ENCODE results near the gene SGCD.

Gene SGCD

DNA sequence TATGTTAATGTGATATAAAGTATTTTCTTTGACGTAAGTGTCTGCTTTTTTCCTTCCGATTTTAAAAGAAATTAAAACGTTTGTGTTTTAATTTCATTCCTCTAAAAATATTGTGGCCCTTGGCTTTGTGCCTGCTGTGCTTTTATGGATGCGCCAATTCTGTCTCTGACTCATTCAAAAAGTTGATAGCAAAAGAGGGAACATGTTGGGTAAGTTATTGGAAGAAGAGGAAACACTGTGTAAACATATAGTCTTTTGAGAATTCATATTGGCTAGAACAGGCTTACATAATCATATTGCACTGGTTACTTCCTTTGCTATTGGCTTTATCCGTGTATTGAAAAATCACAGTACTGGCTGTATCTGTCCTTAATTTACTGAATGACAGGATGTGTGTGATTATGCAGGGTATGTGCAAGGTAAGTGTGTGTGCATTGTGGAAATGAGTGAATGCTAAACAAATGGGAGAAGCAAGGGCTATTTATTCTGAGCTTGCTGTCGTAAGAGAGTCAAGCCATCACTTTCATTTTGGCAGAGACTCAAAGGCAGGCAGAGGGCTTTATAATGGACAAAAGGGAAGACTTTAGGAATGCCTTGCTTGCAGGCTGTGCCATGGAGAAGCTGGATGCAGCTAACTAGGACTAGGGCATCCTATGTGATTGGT lies 67.8 kb downstream of the SGCD start:
- ATAC-seq: peak; percentile 61; the same call in 2 of the 3 replicates
- TF ChIP-seq ISL1 (CRISPR knock-in tag; IDR thresholded peaks at IDR 0.05): peak; percentile 40; the same call in 1 of the 2 replicates
- TF ChIP-seq, protein P1, sequence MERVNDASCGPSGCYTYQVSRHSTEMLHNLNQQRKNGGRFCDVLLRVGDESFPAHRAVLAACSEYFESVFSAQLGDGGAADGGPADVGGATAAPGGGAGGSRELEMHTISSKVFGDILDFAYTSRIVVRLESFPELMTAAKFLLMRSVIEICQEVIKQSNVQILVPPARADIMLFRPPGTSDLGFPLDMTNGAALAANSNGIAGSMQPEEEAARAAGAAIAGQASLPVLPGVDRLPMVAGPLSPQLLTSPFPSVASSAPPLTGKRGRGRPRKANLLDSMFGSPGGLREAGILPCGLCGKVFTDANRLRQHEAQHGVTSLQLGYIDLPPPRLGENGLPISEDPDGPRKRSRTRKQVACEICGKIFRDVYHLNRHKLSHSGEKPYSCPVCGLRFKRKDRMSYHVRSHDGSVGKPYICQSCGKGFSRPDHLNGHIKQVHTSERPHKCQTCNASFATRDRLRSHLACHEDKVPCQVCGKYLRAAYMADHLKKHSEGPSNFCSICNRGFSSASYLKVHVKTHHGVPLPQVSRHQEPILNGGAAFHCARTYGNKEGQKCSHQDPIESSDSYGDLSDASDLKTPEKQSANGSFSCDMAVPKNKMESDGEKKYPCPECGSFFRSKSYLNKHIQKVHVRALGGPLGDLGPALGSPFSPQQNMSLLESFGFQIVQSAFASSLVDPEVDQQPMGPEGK (CRISPR knock-in tag; IDR thresholded peaks at IDR 0.05; ENCODE audit: borderline replicate concordance): no peak
- TF ChIP-seq ZFP3 (CRISPR knock-in tag; IDR thresholded peaks at IDR 0.05): no peak
- no peak for TF ChIP-seq CSDC2 (CRISPR knock-in tag; IDR thresholded peaks at IDR 0.05)
- TF ChIP-seq ZNF70 (CRISPR knock-in tag; IDR thresholded peaks at IDR 0.05): no peak

DNA sequence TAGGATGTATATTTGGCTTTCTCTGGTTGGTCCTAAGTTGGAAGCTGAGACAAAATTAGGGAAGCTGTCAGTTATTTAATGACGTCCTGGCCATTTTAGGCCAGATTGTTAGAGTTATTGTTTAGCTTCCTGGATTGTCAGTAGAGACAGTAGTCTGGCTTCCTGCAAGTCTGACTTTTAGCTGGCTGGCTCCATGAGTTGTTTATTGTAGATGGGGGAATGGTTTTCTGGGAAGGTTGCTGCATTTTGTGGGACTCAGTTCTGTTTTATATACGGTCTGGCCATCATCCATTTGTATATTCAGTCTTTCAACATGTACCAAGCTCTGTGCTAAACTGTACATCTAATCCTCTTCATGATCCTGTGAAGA lies 68.3 kb downstream of the SGCD start:
- peak; percentile 24; the same call in 1 of the 3 replicates for ATAC-seq

DNA sequence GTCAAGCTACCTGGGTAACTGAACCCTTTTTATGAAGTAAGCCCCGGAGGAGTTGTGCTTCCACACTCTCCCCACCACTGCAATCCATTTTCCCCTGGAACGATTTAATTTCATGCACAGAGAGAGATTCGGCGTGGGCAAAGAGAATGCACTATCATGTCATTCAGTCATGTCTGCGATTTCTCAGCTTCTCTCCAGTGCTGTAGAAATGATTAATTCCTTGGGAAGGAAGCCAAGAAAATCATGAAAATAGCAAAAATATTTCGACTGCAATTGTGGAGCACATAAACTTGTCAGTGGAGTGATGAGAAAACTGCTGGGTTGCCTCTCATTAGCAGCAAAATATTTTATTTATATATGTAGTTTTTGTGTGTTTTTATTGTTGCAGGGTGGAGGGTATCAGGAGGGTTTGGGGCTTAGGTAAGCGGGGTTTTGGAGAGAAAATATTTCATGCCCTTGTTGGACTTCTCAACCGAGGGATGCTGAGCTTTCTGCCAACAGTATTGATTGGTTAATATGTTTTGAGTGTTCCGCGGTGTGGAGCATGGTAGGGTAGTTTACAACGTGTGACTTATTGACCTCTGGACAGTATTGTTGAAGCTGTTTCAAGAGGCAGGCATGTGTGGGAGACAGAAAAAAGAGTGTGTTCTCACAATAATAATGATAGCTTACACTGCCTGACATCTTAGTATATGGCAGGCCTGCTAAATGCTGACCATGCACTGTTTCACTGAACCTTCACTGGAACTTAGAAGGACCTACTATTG lies 69.3 kb downstream of the SGCD start:
- peak; percentile 76 for ATAC-seq
- TF ChIP-seq, protein P2, sequence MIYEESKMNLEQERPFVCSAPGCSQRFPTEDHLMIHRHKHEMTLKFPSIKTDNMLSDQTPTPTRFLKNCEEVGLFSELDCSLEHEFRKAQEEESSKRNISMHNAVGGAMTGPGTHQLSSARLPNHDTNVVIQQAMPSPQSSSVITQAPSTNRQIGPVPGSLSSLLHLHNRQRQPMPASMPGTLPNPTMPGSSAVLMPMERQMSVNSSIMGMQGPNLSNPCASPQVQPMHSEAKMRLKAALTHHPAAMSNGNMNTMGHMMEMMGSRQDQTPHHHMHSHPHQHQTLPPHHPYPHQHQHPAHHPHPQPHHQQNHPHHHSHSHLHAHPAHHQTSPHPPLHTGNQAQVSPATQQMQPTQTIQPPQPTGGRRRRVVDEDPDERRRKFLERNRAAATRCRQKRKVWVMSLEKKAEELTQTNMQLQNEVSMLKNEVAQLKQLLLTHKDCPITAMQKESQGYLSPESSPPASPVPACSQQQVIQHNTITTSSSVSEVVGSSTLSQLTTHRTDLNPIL (CRISPR knock-in tag; IDR thresholded peaks at IDR 0.05; ENCODE audit: low read depth): peak; percentile 59; the same call in 1 of the 2 replicates
- TF ChIP-seq TCF4 (CRISPR knock-in tag; IDR thresholded peaks at IDR 0.05; ENCODE audit: borderline replicate concordance) (0 out of 2 replicates have a peak, but pooled peaks have one; percentile 13), SNAI2 (CRISPR knock-in tag; IDR thresholded peaks at IDR 0.05) (no peak), ISL1 (CRISPR knock-in tag; IDR thresholded peaks at IDR 0.05) (peak; percentile 94)
- TF ChIP-seq, protein P3, sequence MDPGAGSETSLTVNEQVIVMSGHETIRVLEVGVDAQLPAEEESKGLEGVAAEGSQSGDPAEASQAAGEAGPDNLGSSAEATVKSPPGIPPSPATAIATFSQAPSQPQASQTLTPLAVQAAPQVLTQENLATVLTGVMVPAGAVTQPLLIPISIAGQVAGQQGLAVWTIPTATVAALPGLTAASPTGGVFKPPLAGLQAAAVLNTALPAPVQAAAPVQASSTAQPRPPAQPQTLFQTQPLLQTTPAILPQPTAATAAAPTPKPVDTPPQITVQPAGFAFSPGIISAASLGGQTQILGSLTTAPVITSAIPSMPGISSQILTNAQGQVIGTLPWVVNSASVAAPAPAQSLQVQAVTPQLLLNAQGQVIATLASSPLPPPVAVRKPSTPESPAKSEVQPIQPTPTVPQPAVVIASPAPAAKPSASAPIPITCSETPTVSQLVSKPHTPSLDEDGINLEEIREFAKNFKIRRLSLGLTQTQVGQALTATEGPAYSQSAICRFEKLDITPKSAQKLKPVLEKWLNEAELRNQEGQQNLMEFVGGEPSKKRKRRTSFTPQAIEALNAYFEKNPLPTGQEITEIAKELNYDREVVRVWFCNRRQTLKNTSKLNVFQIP (CRISPR knock-in tag; IDR thresholded peaks at IDR 0.05; ENCODE audit: borderline replicate concordance, low read depth): no peak

More for the DNA sequence above, 68.3 kb downstream of the SGCD start:
- TF ChIP-seq ARNTL (CRISPR knock-in tag; IDR thresholded peaks at IDR 0.05; ENCODE audit: borderline replicate concordance, low read depth): no peak
- TF ChIP-seq, protein P4, sequence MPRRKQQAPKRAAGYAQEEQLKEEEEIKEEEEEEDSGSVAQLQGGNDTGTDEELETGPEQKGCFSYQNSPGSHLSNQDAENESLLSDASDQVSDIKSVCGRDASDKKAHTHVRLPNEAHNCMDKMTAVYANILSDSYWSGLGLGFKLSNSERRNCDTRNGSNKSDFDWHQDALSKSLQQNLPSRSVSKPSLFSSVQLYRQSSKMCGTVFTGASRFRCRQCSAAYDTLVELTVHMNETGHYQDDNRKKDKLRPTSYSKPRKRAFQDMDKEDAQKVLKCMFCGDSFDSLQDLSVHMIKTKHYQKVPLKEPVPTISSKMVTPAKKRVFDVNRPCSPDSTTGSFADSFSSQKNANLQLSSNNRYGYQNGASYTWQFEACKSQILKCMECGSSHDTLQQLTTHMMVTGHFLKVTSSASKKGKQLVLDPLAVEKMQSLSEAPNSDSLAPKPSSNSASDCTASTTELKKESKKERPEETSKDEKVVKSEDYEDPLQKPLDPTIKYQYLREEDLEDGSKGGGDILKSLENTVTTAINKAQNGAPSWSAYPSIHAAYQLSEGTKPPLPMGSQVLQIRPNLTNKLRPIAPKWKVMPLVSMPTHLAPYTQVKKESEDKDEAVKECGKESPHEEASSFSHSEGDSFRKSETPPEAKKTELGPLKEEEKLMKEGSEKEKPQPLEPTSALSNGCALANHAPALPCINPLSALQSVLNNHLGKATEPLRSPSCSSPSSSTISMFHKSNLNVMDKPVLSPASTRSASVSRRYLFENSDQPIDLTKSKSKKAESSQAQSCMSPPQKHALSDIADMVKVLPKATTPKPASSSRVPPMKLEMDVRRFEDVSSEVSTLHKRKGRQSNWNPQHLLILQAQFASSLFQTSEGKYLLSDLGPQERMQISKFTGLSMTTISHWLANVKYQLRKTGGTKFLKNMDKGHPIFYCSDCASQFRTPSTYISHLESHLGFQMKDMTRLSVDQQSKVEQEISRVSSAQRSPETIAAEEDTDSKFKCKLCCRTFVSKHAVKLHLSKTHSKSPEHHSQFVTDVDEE (CRISPR knock-in tag; IDR thresholded peaks at IDR 0.05): no peak
- TF ChIP-seq ZNF70 (CRISPR knock-in tag; IDR thresholded peaks at IDR 0.05): no peak
- TF ChIP-seq RARB (CRISPR knock-in tag; IDR thresholded peaks at IDR 0.05): no peak
- TF ChIP-seq ZNF565 (CRISPR knock-in tag; conservative IDR thresholded peaks at IDR 0.05; ENCODE audit: low read depth): no peak
- TF ChIP-seq ZNF8 (CRISPR knock-in tag; IDR thresholded peaks at IDR 0.05): no peak
- no peak for TF ChIP-seq TCF4 (CRISPR knock-in tag; IDR thresholded peaks at IDR 0.05; ENCODE audit: borderline replicate concordance)
- TF ChIP-seq ZFP30 (CRISPR knock-in tag; IDR thresholded peaks at IDR 0.05): no peak
- TF ChIP-seq ISL1 (CRISPR knock-in tag; IDR thresholded peaks at IDR 0.05): no peak
- TF ChIP-seq PPARA (CRISPR knock-in tag; IDR thresholded peaks at IDR 0.05; ENCODE audit: borderline replicate concordance): no peak
- no peak for TF ChIP-seq ZC3H10 (CRISPR knock-in tag; IDR thresholded peaks at IDR 0.05)
- TF ChIP-seq, protein P5, sequence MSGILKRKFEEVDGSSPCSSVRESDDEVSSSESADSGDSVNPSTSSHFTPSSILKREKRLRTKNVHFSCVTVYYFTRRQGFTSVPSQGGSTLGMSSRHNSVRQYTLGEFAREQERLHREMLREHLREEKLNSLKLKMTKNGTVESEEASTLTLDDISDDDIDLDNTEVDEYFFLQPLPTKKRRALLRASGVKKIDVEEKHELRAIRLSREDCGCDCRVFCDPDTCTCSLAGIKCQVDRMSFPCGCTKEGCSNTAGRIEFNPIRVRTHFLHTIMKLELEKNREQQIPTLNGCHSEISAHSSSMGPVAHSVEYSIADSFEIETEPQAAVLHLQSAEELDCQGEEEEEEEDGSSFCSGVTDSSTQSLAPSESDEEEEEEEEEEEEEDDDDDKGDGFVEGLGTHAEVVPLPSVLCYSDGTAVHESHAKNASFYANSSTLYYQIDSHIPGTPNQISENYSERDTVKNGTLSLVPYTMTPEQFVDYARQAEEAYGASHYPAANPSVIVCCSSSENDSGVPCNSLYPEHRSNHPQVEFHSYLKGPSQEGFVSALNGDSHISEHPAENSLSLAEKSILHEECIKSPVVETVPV (CRISPR knock-in tag; IDR thresholded peaks at IDR 0.05): no peak
- no peak for TF ChIP-seq CSDC2 (CRISPR knock-in tag; IDR thresholded peaks at IDR 0.05)
- TF ChIP-seq, protein P3 (CRISPR knock-in tag; IDR thresholded peaks at IDR 0.05; ENCODE audit: borderline replicate concordance, low read depth): no peak
- TF ChIP-seq GLIS3 (CRISPR knock-in tag; IDR thresholded peaks at IDR 0.05): no peak
- TF ChIP-seq OSR1 (CRISPR knock-in tag; IDR thresholded peaks at IDR 0.05): no peak
- TF ChIP-seq, protein P1 (CRISPR knock-in tag; IDR thresholded peaks at IDR 0.05; ENCODE audit: borderline replicate concordance): no peak
